K562 (cell line): ENCODE results near the gene ZNF750.

ENCODE experiments used
- ELF2 ChIP-seq: fragments of 250-450 bp; sonication (Bioruptor Pico); IDR thresholded peaks from 2 replicates; pipeline ENCODE4 v1.5.0; 2021; ENCODE audit warnings: mild to moderate bottlenecking
- MED1 ChIP-seq: sonication (generic); formaldehyde crosslinking; IDR thresholded peaks from 2 replicates; pipeline ENCODE4 v1.8.1; 2023; ENCODE audit warnings: missing genetic modification reagents, borderline replicate concordance
- PHB2 ChIP-seq: fragments of 450-650 bp; IDR thresholded peaks from 2 replicates; pipeline ENCODE4 v1.6.1; 2017; ENCODE audit warnings: low read depth
- POLR2A ChIP-seq: fragments of 450-650 bp; conservative IDR thresholded peaks from 2 replicates; pipeline ENCODE4 v1.6.1; 2016
- RAD21 ChIP-seq, 2 experiments: fragments of 250-450 bp in 1 of 2; fragments of 450-650 bp in 1 of 2; sonication (Bioruptor Pico) in 1 of 2; formaldehyde crosslinking in 1 of 2; IDR thresholded peaks in 1 of 2; conservative IDR thresholded peaks in 1 of 2; 2 replicates each; pipeline versions ENCODE4 v1.4.0 to v1.8.0; 2020 to 2022; ENCODE audit warnings: mild to moderate bottlenecking in 2 of 2, moderate library complexity in 1 of 2
- SRSF7 ChIP-seq: fragments of 200-400 bp; formaldehyde crosslinking; optimal IDR thresholded peaks from 2 replicates; pipeline ENCODE3; 2017; ENCODE audit warnings: mild to moderate bottlenecking, low read depth, low read length

DNA sequence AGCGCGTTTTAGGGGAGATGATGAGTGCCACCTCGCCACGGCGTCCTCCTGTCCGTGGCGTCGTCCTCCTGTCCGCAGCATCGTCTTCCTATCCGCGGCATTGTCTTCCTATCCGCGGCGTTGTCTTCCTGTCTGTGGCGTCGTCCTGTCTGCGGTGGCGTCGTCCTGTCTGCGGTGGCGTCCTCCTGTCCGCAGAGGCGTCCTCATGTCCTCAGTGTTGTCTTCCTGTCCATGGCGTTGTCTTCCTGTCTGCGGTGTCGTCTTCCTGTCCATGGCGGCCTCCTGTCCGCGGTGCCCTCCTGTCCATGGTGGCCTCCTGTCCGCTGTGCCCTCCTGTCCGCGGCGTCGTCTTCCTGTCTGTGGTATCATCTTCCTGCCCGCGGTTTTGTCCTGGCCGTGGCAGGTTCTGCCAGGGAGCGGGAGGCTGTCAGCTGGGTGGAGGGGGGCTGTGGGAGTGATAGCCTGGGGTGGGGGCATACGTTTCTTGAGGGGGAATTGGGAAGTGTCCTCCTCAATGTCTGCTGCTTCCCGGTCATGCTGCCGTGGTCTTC is 57.1 kb downstream of the ZNF750 start:
- no peak for TF ChIP-seq ELF2
- TF ChIP-seq POLR2A, result no peak
- no peak for TF ChIP-seq PHB2
- TF ChIP-seq RAD21 (CRISPR knock-in tag; conservative IDR thresholded peaks at IDR 0.05 in 1 of 2, IDR thresholded peaks at IDR 0.05 in 1 of 2), result no peak
- no peak for TF ChIP-seq SRSF7
- TF ChIP-seq MED1, result no peak
